Stimulated activated CD4-positive, alpha-beta T cell treated with anti-CD3 and anti-CD28 coated beads, TNF-alpha, amount 100 ng/mL, for 1 hour (primary cell): ENCODE measurements around the gene COX6A2.
A peak's percentile ranks its signal among the peaks of the same experiment; 100 is the strongest.

Experiments used
- DNase-seq, 3 donors: peaks; one replicate each; pipeline ENCODE4 v3.0.0-alpha.2; 2020; ENCODE audit warnings: low read depth in 3 of 3, low spot score in 1 of 3

The COX6A2 gene

GRCh38 chr16:31411024-31411844, 16.9 kb downstream of the COX6A2 start:
- DNase-seq: no peak

- DNase-seq: no peak
Observed at GRCh38 chr16:31410082-31410481, 18.1 kb downstream of the COX6A2 start.

DNA sequence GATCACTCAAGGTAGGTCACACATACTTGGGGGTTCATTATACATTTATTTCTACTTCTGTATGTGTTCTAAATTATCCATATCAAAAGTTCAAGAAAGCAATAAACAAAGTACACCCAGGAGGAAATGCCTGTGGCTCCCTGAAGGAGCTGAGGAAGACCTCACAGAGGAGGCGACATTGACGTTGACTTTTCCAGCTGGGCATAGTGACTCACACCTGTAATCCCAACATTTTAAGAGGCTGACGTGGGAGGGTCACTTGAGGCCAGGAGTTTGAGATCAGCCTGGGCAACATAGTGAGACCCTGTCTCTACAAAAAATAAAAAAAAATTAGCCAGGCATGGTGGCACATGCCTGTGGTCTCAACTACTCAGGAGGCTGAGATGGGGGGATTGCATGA, 18.7 kb downstream of the COX6A2 start:
- no peak for DNase-seq

GRCh38 chr16:31407406-31407805, 20.8 kb downstream of the COX6A2 start:
- DNase-seq: no peak

- DNase-seq: no peak
Observed at GRCh38 chr16:31404353-31405064, 23.7 kb downstream of the COX6A2 start.

DNA sequence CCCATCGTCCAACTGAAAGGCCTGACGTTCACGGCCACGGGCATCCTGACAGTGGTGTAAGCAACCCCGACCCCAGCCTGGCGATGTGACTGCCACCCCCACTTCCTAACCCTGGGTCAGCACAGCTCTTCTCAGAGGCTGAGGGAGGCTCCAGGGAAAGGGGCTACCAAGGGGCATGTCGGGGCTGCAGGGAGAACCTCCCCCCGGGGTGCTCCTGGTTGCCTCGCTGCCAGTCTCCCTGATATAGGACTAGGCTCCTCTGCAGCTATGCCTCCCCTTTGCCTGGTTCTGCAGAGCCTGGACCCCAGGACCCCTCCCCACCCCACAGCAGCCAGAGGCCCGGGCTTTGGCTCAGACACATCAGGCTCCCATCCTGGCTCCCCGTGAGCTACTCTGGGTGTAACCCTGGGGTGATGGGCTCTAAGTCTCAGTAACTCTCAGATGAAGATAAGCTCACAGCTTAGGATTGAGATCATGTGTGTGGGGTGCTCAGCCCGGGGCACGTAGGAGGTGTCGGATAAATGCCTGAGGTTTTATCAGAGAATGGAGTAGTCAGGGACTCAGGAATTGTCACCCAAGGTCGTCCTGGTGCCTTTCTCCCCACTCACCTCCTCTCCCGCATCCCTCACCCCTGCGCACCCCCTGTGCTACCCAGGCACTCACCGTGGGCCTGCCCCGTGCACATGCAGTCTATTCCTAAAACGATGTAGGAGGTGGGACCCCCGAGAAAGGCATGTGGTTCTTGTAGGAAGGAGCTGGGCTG, 24.4 kb downstream of the COX6A2 start:
- DNase-seq: no peak

DNA sequence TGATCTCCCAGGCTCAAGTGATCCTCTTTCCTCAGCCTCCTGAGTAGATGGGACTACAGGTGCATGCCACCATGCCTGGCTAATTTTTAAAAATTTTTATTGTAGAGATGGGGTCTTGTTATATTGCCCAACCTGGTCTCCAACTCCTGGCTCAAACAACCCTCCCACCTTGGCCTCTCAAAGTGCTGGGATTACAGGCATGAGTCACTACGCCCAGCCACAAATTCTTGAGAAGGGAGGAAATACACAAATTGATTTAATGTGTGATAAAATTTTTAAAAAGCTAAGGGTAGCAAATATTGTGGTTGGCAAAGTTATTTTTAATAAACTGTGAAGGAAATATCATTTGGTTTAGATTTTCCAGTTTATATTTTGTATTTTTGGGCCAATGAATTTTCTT, 25.5 kb downstream of the COX6A2 start:
- DNase-seq: no peak

GRCh38 chr16:31401436-31401835, 26.7 kb downstream of the COX6A2 start:
- DNase-seq: no peak

DNA sequence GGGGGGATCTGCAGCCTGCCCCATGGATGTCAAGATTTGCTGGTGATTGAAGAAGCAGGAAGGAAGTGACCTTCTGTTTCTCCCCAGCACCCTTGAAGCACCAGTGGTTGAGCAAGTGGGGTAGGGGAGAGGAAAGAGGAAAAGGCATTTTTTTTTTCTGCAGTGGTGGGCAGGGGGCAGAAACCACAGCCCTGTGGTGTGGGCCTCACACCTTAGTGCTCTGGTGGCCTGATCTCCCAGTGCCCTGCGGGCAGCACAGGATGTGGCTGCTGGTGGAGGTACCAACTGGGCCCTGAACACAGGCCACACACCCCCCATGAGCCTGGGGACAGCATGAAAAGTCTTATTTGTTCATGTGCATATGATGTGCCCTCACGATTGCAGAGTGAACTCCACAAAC, 28.0 kb downstream of the COX6A2 start:
- no peak for DNase-seq

DNA sequence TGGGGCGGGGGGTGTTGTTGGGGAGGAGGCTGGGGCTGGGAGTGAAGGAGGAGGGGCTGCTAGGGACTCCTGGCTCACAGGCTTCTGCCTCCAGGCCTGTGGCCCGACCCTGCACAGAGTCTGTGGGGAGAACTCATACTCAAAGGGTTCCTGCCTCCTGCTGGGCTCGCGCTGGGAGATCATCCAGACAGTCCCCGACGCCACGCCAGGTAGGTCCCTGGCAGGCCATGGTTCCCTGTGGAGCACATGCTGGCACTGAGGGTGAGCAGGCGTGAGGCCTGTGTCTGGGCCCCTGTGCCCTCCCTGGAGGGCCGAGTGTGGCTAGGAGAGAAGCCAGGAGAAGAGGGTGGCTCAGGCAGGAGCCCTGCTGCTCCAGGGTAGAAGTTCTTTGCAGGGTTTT, 30.5 kb downstream of the COX6A2 start:
- no peak for DNase-seq

DNA sequence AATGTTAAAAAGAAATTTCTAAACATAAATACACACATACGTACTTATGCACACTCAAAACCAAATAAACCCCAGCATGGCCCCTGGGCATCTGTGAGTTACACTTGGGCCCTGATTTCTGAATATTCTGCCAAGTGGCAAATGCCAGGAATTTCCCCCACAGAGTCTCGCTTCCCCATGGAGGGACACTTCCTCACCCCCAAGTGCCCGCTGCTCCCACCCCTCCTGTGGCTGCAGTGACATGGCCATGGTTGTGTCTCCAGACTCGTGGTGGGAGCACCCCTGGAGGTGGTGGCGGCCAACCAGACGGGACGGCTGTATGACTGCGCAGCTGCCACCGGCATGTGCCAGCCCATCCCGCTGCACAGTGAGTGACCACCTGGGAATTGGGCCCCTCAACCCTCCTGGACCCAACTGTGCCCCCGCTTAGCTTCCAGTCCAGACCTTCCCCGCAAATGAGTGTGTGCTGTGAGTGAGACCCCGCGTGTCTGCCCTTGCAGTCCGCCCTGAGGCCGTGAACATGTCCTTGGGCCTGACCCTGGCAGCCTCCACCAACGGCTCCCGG, 31.0 kb downstream of the COX6A2 start:
- no peak for DNase-seq

- DNase-seq: no peak
Observed at GRCh38 chr16:31395647-31396046, 32.5 kb downstream of the COX6A2 start.

DNA sequence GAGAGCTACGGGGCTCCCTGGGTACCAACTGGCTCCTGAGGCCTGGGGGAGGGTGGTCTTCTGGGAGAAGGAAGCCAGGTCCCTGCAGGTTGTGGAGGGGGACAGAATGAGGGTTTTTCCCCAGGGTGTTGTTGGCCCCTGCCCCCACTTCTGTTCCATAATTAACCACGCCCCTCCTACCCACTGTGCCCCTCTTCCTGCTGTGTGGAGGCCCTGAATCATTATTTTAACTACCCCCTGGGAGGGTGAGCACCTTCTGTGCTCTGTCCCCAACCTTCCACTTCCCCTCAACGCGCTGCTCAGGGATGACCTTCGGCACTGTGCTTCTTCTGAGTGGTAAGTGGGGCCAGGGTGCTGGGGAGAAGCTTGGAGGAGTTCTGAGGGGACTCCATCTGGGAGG, 35.1 kb downstream of the COX6A2 start, which contains the start of gene ITGAD:
ITGAD (plus strand) TSS at position 280 of the 400 bp plus-strand sequence; CDS start at position 306, 26 bp downstream.
- no peak for DNase-seq

DNA sequence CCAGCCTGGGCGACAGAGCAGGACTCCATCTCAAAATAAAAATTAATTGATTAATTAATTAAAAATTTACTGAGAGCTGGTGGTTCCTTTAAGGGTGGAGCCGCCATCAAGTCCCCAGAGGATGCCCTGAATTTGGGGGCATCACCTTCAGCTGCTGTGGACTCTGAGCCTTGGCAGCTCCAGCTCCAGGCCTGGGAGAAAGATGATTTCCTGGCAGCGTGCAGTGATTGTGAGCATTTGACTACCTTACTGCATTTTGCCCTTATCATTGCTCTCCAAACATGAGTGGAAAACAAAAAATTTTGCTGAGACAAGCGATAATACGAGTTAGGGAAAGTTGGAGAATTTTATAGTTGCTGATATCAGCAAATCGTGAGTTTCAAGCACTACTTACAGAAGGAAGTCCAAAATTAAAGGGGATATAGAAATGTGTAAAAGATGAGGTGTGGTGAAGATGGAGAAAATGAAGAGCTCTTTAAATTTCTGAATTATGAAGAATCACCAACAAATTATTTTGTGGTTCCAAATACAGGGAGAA, 37.6 kb downstream of the COX6A2 start:
- DNase-seq: no peak

- DNase-seq: no peak
Observed at GRCh38 chr16:31388535-31388934, 39.6 kb downstream of the COX6A2 start.

DNA sequence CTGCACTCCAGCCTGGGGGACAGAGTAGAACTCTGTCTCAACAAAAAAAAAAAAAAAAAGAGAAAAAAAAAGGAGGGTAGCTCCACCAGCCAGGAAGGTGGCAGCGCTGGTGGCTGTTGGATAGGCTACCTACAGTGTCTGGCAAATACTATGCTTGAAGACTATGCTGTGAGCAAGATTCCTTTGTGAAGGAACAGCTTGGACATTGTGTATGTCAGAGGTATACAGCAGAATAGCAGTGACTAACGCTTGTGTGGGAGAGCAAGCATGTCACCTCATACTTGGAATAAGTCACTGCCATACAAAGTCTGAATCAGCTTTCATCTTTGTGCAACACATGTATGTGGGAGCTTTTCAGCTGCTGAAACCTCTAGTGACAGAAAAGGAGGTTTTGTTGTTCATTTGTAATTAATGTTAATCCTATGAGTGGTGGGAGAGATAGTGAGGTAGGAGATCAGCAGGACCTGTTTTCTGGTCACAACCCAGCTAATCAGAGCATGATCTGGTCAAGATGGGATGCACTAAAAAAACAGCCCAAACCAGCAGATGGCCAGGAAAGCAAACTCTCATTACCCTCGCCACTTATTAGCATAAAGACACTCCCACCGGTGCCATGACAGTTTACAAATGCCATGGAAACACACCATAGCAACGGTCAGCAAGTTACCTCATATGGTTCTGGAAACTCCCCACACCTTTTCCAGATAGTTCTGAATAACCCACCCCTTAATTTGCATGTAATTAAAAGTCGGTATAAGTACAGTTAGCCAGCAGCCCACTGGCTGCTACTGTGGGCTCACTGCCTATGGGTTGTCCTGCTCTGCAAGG, 41.8 kb downstream of the COX6A2 start:
- DNase-seq: no peak

DNA sequence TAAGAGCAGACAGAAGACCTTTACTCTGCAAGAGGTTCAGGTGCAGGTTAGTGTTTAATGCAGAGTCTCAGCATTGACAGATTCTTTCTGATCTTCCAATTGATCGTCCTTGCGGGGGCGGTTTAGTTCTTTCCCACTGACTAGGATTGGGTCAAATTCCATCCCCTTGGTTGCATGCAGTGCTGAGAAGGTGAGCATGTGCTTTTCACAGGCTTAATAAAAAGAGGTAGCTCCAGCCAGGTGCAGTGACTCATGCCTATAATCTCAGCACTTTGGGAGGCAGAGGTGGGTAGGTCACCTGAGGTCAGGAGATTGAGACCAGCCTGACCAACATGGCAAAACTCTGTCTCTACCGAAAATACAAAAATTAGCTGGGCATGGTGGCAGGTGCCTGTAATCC, 42.5 kb downstream of the COX6A2 start:
- DNase-seq: no peak

DNA sequence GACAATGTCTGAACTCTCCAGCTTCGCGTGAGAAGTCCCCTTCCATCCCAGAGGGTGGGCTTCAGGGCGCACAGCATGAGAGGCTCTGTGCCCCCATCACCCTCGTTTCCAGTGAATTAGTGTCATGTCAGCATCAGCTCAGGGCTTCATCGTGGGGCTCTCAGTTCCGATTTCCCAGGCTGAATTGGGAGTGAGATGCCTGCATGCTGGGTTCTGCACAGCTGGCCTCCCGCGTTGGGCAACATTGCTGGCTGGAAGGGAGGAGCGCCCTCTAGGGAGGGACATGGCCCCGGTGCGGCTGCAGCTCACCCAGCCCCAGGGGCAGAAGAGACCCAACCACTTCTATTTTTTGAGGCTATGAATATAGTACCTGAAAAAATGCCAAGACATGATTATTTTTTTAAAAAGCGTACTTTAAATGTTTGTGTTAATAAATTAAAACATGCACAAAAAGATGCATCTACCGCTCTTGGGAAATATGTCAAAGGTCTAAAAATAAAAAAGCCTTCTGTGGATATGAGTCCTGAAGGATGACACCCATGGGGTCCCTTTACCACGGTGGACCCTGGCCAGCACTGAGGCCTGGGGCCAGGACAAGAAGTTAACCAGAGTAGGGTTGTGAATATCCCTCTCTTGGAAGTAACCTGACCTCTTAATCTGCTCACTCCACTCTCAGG, 45.5 kb downstream of the COX6A2 start:
- DNase-seq: peak in 2 of 3 donors; percentile 8 to 38

- no peak for DNase-seq
Observed at GRCh38 chr16:31380201-31380600, 48.0 kb downstream of the COX6A2 start.
